ENCODE measurements around the gene NDNF.

NDNF gene

DNA sequence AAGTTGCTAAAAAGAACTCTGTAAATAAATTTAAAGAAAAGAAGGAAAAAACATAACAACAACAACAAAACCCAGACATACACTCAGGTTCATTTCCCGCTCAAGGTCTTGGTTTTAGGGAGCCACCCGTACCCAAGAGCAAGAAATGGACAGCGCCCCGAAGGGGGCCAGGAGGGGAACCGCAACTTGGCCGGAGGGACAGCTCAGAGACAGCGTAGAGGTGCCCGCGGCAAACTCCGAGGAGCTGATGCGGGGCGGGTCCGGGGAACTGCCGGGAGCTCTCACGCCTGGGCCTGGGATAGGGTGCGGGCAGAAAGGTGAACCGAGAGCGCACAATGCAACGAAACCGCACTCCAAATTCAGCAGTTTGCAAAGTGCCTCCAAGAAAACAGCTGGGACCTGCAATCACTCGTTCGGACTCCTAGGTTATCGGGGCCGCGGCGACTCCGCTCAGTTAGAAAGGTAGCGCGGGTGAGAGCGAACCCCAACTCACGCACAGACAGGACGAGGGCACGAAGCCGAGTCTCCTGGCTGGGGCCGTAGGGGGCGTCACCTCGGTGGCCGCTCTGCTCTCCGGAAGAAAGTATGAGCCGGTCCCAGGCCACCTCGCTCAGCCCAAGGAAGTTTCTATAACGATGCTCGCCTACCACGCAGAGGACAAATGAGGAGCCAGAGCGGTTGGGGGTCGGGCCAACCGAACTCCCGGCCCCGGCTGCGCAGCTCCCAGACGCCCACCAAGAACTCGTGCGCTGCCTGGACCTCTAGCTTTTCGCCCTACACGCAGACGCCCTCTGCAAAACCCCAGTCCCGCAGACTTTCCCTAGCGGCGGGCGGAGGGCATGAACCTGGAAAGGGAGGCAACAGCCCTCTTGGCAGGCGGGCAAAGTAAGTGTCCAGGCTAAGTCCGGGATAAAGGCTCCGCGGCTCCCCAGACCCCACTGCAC is 1.4 kb downstream of the NDNF start:
- DNase-seq (ENCODE audit: extremely low read depth, low read depth) = no peak
- peak; percentile 31 for TF ChIP-seq CTCF (IDR thresholded peaks at IDR 0.05; ENCODE audit: low read depth, low read length)

DNA sequence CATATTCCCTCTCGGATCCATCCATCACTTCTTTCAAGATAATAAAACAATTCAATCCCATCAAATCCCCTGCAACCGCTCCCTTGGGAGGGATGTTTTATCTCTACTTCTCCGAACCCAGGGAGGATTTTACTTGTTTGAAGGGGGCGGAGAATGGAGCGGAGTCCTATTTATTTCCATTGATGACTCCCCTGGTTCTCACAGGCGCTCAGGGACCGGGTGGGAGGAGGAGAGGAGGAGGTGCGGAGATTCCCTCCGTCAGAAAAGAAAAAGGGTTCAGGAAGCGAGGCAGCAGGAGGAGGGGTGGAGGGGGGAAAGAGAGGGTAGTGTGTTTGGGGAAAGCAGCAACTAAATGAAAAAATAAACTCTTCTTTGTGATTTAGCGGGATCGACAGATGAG is 2.1 kb downstream of the NDNF start:
- DNase-seq (ENCODE audit: extremely low read depth, low read depth) = no peak
- no peak for TF ChIP-seq CTCF (IDR thresholded peaks at IDR 0.05; ENCODE audit: low read depth, low read length)

DNA sequence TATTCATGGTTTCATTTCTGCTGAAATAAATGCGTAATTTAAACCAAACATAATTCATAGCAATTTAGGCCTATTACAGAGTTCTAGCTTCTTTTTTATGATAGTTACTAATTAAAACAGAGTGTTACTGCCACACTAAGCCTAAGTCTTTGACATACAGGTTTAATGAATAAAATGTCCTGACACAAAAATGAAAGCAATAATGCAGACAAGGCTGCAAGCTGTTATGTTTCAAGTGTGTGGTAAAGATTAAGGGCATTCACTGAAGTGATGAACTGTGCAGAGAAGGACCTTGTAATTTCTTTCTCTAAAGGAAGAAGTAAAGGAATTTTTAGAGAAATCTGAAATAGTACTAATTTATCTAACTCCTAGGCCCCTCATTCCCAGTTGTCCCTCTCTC is 2.9 kb downstream of the NDNF start:
- TF ChIP-seq CTCF (IDR thresholded peaks at IDR 0.05; ENCODE audit: low read depth, low read length) = no peak
- DNase-seq (ENCODE audit: extremely low read depth, low read depth) = no peak

DNA sequence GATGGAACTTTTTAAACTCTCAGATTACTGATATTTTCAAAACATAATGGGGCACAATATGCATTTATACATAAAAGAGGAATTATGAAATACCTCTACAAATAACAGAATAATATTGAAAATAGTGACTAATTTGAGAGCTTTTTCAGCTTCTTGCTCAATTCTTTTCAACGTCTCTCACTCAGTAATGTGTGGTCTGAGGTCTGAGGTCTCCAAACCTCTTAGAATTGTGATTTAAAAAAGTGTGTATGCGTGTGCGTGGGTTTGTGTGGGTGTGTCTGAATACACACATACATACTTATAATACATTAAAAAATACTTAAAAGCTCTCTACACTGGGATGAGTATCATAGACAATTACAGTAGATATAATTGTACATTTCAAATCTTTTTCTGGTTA is 7.9 kb downstream of the NDNF start:
- TF ChIP-seq CTCF (IDR thresholded peaks at IDR 0.05; ENCODE audit: low read depth, low read length) = no peak

DNA sequence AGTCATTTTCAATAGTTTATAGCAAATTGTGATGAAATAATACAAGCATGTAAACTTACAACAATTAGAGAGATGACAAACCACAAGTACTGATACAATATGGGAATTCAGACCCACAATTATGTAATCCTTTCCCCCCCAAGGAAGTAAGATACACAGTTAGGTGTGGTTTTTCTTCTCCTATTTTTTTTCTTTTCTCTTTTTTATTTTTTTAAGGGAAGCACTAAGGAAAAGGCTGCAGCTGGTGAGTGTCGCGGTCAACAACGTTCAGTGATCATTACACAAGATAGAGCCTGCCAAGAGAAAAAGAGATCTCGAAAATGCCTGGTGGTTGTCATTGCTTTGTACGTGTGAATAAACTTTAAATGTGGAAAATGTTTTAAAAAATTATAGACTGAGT is 9.8 kb downstream of the NDNF start:
- no peak for TF ChIP-seq CTCF (IDR thresholded peaks at IDR 0.05; ENCODE audit: low read depth, low read length)
- DNase-seq (ENCODE audit: extremely low read depth, low read depth) = no peak

More for the DNA sequence above, 7.9 kb downstream of the NDNF start:
- DNase-seq (ENCODE audit: extremely low read depth, low read depth) = no peak

DNA sequence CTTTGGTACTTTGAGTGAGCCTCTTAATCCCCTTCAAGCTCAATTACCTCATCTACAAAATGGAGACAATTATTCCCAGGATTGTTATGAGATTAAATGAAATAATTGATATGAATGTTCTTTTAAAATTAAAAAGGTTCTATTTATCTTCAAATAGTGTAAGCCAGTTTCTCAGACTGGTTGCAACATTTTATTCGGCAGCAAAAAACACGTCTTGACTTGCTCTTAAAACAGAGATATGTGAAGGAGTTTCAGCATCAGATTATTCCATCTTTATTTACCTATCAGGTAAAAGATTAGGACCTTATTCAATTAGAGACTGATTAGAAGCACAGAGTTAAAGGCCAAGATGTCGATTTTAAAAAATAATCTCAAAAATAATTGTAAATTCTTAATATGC is 10.5 kb downstream of the NDNF start:
- no peak for DNase-seq (ENCODE audit: extremely low read depth, low read depth)
- TF ChIP-seq CTCF (IDR thresholded peaks at IDR 0.05; ENCODE audit: low read depth, low read length) = no peak

DNA sequence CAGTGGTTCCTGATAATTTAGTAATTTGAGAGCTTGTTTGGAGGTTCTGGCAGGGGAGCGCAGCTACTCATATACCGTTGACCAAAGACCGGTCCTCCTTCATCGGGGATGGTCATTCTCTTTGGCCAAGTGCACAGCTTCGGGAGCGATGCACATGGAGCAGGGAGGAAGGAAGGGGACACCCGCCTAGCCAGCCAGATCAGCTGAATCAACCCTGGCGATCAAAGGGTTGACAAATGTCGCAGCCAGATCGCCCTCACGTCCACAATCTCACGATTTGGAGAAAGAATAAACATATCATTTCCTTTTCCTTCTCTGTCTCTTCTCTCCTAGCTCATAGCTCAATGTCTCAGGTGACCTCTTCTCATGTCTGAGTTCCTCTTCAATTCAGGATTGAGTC is 11.1 kb downstream of the NDNF start:
- TF ChIP-seq CTCF (IDR thresholded peaks at IDR 0.05; ENCODE audit: low read depth, low read length) = no peak
- no peak for DNase-seq (ENCODE audit: extremely low read depth, low read depth)

All from AG09319 (cell line).